GM19043 (cell line): Measurements from ENCODE around the gene DPEP2NB.
"Not testable (repeated sequence)": the region's sequence is repeated elsewhere in the genome, so short reads cannot be mapped to it uniquely, and the experiment has no call there.

Experiments
- ATAC-seq: cut with Tn5 transposase; IDR thresholded peaks from one replicate; pipeline ENCODE4 v1.9.1; 2021; ENCODE audit warnings: low read depth; ENCODE audit not compliant: unreplicated experiment

The DPEP2NB gene

GRCh38 chr16:67987460-67988160, 28.1 kb downstream of the DPEP2NB start:
- no peak for ATAC-seq

DNA sequence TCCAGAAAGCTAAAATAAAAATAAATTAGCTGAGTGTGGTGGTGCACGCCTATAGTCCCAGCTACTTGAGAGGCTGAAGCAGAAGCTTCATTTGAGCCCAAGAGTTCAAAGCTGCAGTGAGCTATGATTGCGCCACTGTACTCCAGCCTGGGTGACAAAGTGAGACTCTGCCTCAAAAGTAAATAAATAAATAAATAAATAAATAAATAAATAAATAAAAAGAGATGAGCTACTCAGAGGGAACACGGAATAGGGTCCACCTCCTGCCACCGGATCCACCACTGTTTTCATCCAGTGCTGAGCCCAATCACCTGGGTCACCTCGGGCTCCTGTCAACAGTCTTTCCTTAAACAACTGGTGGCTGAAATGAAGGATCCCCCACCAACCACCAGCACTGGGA, 28.8 kb downstream of the DPEP2NB start:
- ATAC-seq, result no peak

DNA sequence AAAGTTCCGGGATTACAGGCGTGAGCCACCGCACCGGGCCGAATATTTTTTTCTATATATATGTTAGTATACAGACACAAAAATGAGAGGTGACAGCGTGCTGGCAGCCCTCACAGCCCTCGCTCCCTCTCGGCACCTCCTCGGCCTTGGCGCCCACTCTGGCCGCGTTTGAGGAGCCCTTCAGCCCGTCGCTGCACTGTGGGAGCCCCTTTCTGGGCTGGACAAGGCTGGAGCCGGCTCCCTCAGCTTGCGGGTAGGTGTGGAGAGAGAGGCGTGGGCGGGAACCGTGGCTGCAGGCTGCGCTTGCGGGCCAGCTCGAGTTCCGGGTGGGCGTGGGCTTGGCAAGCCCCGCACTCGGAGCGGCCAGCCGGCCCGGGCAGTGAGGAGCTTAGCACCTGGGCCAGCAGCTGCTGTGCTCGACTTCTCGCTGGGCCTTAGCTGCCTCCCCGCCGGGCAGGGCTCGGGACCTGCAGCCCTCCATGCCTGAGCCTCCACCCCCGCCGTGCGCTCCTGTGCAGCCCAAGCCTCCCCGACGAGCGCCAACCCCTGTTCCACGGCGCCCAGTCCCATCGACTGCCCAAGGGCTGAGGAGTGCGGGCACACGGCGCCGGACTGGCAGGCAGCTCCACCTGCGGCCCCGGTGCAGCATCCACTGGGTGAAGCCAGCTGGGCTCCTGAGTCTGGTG, 33.6 kb downstream of the DPEP2NB start:
- ATAC-seq, result no peak

DNA sequence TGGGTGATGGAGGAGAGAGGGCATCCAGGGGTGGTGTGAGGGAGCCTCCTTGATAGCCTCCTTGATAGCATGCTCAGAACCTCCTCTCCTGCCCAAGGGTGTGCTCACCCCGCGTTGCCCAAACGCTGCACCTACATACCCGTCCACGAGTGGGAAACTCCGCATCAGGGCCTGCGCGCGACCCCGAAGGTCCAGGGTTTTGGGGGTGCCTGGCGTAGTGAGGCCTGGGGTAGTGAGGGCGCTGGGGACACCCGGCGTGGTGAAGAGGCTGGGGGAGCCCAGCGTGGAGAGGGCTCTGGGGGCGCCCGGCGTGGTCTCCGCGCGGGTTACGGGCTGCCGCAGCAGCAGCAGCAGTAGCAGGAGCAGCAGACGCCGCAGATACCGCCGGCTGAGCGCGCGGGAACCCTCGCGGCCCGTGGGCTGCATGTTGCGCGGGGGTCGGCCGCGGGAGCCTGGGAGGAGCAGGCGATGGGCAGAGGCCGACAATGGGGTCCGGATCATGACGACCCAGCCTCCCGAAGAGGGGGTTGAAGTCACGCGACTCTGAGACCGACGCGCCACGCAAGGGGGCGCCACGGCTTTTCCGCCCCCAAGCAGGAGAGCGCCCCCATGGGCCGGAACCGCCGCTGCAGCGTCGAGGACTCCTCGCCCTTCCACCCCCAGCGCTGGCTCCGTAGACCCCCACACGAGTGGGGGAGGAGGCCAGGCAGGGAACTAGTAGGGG, 35.6 kb downstream of the DPEP2NB start, which contains the start of gene DPEP3:
DPEP3 (minus strand) TSS at position 545 of the 724 bp plus-strand sequence; CDS start at position 426, 119 bp downstream.
- no peak for ATAC-seq

DNA sequence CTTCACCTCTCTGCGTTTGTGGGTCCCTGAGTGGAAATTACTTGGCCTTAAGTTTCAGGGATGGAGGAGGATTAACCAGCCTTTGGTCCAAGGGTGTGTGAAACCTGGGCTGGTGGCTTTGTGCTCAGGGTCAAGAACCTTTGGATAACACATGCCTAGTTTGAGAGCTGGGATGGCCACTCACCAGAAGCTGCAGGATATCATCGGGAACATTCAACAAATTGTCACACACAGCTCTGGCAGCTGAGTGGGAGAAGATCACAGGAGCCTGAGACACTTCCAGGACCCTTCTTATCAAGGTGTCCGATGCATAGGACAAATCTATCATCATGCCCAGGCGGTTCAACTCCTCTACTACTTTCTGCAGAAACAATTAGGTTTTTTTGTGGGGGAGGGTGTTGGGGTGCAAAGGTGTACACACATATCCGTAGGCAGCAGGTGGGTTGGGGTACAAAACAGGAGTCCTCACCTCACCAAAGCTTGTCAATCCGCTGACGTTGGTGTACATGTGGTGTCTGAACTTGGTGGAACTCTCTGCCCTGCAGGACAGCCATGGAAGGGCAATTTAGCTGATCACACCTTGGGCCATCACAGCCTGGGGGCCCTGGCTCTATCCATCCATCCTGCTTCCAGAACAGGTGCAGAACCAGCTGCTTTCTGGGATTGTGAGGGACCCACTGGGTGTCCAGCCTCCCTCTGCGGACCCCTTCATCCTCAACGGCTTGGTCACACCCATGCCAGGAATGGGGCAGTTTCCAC, 38.1 kb downstream of the DPEP2NB start:
- no peak for ATAC-seq

DNA sequence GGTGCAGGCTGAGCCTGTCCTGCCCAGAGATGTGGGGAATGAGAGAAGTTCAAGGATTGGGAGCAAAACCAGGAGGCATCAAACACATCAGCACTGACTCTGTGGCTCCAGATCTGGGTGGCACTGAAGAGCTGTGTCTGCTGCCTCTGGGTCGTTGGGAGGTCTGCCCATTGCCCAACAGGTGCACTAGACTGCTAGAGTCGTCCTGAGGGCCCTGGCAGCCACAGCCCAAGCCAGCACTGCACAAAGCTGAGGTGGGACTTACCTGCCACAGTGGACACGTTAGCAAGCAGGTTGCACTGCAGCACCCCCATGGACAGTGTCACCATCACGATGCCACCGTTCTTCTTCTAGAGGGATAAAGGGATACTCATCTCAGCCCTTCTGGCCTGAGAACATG, 38.7 kb downstream of the DPEP2NB start:
- ATAC-seq, result no peak

- ATAC-seq, result no peak
These were observed 39.5 kb downstream of the DPEP2NB start for GRCh38 chr16:67976205-67976604.

DNA sequence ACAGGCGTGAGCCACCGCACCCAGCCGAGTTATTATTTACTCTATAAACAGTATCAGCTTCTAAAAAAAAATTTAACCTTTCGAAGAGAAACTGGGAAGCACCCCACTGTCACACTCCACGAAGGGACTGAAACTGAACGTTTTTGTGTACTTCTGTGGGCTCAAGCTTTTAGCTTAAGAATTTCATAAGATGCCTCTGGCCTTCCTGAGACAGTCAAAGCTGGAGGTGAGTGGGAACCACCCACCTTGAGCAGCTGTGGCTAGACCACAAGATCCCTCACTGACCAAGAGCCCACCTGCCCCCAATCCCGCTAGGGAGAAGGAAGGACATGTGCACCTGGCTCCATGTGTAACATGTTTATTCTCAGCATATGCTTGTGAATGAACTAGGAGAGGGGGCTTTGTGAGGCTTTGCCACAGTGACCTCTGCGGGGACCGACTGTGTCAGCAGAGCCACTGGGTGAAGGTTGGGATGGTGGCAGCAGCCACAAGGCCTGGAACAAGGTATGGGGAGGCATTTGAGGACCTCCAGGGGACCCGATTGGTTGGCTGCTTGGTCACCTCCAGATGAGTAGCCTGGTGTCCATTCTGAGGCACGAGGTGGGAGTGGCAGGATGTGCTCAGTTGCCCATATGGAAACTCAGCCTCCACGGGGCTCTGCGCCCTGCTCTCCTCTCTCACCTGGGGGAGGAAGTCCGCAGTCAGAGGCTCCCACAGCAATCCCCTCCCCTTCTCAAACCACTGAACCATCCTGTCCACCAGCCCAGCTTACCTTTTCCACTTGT, 40.2 kb downstream of the DPEP2NB start:
- ATAC-seq, result no peak

DNA sequence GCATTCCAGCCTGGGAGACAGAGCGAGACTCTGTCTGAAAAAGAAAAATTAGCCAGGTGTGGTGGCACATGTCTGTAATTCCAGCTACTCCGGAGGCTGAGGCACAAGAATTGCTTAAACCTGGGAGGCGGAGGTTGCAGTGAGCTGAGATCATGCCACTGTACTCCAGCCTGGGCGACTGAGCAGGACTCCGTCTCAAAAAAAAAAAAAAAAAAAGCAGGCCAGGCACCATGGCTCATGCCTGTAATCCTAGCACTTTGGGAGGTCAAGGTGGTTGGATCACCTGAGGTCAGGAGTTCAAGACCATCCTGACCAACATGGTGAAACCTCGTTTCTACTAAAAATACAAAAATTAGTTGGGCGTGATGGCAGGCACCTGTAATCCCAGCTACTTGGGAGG, 43.4 kb downstream of the DPEP2NB start:
- ATAC-seq, result not testable (repeated sequence)

DNA sequence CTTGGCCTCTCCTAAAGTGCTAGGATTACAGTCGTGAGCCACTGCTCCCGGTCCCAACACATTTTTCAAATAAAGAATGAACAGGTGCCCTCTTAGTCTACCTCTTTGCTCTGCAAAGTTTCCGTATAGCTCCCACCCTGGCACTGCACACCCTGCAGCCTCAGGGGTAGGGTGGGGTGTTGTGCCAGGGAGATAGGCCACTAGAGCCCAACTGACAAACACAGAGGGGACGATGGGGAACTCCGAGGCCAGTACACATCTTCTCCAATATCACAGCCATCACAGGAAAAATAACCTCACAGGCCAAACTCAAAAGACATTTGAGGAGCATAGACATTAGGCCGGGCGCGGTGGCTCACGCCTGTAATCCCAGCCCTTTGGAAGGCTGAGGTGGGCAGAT, 44.6 kb downstream of the DPEP2NB start:
- no peak for ATAC-seq

DNA sequence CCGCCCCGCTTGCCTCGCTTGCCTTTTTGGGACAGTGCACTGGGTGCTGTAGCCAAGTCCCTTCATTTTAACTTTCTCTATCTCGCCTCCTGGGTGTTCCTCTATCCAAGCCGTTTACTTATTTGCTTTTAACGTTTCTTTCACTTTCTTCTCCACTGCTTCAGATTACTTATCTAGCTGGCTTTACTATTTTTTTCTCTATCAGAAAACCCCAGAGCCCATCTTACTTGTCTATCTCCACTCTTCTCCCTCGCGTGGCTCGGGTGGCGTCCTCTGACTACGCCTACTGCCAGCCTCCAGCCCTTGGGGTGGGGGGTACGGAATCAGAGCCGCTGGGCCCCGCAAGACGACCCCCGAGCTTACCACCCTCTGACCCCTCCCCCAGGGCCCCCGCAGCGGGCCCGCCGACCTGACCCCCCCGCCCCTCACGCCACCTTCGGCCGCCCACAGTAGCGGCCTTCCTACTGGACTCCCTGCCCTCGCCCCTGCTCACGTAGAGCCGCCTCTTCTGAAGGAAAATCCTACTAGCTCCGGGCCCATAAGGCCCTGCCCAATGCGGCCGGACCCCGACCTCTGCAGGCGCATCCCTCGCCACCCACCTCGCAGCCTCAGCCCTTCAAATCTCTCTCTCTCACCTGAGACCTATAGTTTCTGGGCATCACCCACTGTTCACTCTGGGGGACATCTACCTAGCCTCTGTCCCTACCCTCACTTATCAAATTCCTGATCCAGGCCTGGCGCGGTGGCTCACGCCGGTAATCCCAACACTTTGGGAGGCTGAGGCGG, 46.3 kb downstream of the DPEP2NB start:
- no peak for ATAC-seq

GRCh38 chr16:67968400-67969253, 47.1 kb downstream of the DPEP2NB start, which contains the start of gene SLC12A4:
SLC12A4 (minus strand) TSS chr16:67968637; CDS start chr16:67968553, 84 bp downstream.
- ATAC-seq, result peak; percentile 76

DNA sequence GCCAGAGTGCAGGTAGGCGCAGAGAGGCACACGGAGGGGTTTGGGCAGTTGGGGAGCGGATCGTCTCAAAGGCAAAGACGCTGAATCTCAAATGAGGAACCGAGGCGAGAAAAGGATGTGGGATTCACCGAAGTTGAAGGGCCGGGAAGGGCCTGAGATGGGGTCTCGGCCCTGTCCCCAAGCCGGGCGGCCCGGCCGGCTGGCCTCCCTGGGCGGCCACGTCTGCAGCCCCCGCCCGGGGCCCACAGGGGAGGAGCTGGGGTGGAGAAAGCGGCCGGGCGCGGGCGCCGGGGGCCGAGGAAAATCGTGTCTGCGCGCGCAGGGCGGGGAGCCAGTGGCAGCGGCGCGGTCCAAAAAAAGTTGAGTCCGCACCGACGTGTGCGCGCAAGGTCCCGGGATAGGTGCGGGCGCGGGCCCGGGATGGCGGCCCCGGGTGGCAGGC, 47.7 kb downstream of the DPEP2NB start:
- ATAC-seq, result no peak

DNA sequence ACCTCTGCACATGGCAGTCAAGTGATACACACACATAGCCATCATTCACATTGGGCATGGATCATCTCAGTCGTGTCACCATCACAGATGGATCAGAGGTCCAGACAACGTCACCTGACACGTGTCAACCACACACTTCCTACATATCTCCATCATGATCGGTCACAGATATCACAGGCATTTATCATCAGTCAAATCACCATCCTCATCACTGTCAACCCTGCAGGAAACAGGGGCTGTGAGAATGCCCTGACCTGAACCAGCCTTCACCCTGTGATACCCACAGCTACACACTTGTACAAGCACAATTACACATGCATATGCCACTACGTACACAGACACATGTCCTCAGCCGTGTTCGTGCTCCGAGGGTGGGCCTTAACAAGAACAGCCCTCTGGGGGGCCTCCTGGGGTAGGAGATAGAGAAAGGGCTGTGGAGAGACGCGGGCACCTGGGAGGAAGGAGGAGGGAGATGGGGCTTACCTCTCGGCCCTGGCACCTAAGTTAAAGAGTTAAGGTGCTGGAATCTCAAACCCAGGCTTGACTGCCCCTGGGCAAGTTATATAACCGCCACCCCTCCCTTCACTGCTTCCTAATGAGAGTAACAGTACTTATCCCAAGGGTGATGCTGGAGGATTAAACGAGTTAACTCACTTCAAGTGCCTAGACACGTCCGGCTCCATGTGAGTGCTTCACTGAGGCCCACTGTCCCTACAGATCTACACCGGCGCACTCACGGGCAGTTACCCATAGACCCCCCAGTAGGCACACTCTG, 48.3 kb downstream of the DPEP2NB start:
- ATAC-seq, result no peak

DNA sequence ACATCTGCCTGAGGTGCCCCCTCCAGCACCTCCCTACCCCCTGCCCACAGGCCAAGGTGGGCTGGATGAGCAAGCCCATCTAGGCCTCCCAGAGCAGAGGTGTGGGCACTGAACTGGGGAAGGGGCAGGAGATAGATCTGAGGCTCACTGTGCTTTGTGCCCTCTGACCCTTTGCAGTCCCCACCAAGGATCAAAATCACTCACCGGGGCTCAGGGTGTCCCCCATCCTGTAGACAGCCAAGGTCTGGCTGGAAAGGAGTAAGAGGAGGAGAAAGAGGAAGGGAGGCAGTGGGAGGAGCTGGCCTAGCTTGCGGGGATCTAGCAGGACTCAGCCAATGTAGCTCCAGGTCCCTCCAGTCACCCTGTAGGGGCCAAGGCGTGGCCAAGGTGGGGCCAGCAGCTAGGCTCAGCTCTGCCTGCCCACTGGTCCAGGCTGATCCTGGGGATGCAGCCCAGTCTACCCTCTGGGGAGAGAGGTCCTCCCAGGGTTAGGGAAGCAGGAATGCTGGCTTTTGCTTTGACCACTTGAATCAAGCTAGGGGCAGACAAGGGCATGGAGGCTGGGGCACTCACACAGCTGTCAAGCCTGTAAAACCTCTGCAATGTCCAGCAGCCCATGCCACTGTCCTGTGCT, 49.0 kb downstream of the DPEP2NB start:
- no peak for ATAC-seq

DNA sequence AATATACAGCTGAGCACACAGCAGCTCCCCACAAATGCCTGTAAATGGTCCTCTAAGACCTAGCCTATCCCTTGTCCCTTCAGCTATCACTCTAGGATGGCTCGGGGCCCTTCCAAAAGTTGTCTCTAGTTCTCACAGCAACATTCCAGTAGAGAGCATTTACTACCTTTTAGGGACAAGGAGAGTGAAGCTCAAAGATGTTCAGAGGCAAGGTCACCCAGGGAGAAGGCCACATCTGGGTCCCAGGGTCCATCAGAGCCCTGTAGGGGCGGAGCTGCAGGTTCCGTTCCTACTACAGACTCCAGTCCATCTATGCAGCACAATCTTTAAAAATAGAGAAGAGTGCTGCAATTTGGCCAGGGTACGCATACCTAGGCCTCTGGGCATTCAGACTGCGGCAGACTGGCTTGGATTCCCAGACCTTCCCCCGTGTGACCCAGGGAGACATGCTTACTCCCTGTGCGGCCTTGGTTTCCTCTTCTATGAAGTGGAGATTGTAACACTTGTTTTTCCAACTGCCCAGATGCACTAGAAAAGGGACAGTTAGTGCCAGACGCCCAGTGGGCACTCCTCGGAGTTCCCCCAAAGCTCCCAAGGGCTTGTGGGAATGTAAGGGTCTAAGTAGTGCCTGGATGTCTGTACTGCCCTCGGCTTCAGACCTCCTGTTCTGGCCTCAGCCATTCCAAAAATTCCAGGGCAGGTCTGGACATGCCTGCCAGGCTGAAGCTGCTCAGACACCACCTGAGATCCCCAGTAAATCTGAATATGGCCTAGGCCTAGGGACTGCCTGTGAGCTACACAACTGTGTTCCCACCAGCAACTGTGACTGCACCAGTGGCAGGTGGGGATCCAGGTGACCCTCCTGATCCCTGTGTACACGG, 49.8 kb downstream of the DPEP2NB start:
- no peak for ATAC-seq
